Right forelimb (tissue), 1 donor: ENCODE measurements around the gene SIVA1.
A peak's percentile ranks its signal among the peaks of the same experiment; 100 is the strongest.

Source experiments
- DNase-seq: peaks from one replicate; pipeline ENCODE4 v3.0.0-alpha.2; 2018

The SIVA1 gene

GRCh38 chr14:104752735-104753527 lies at the start of gene SIVA1:
TSS of gene SIVA1 (plus strand) at chr14:104753147. CDS start at chr14:104753202, 55 bp downstream.
- peak; percentile 99 for DNase-seq

- DNase-seq = no peak
These were observed 49.7 kb upstream of the SIVA1 start for GRCh38 chr14:104703269-104703668.

- DNase-seq = no peak
These were observed 48.7 kb upstream of the SIVA1 start for GRCh38 chr14:104704252-104704651.

GRCh38 chr14:104705340-104706047 lies 47.5 kb upstream of the SIVA1 start:
- no peak for DNase-seq

GRCh38 chr14:104706733-104707607 lies 46.0 kb upstream of the SIVA1 start:
- no peak for DNase-seq

- DNase-seq = no peak
These were observed 45.0 kb upstream of the SIVA1 start for GRCh38 chr14:104707608-104708595.

- DNase-seq = peak; percentile 79
These were observed 44.2 kb upstream of the SIVA1 start for GRCh38 chr14:104708606-104709268.

- no peak for DNase-seq
These were observed 43.4 kb upstream of the SIVA1 start for GRCh38 chr14:104709387-104710039.

GRCh38 chr14:104710071-104710735 lies 42.7 kb upstream of the SIVA1 start:
- no peak for DNase-seq

- no peak for DNase-seq
These were observed 39.8 kb upstream of the SIVA1 start for GRCh38 chr14:104712881-104713734.

GRCh38 chr14:104714066-104714465 lies 38.9 kb upstream of the SIVA1 start:
- no peak for DNase-seq

GRCh38 chr14:104714681-104715080 lies 38.3 kb upstream of the SIVA1 start:
- no peak for DNase-seq

- DNase-seq = no peak
These were observed 37.5 kb upstream of the SIVA1 start for GRCh38 chr14:104715416-104715815.

- no peak for DNase-seq
These were observed 37.1 kb upstream of the SIVA1 start for GRCh38 chr14:104715871-104716270.

- no peak for DNase-seq
These were observed 35.8 kb upstream of the SIVA1 start for GRCh38 chr14:104717137-104717536.

GRCh38 chr14:104717646-104718045 lies 35.3 kb upstream of the SIVA1 start:
- no peak for DNase-seq

GRCh38 chr14:104718147-104718546 lies 34.8 kb upstream of the SIVA1 start:
- DNase-seq = no peak

GRCh38 chr14:104718871-104719270 lies 34.1 kb upstream of the SIVA1 start:
- no peak for DNase-seq

GRCh38 chr14:104719343-104719742 lies 33.6 kb upstream of the SIVA1 start:
- no peak for DNase-seq
